Choroid plexus epithelial cell (primary cell): ENCODE data around the gene NPR3.

ENCODE experiments used
- DNase-seq: peaks from one replicate; pipeline ENCODE4 v3.0.0-alpha.2; 2010; ENCODE audit warnings: low read depth
- H3K4me3 ChIP-seq: 2 replicates; pipeline ENCODE4 v1.5.1; 2011; ENCODE audit warnings: low read depth, mild to moderate bottlenecking, control low read depth, low read length, moderate library complexity
- CTCF ChIP-seq: conservative IDR thresholded peaks from 2 replicates; pipeline ENCODE4 v1.5.1; 2011; ENCODE audit warnings: low read depth, mild to moderate bottlenecking, control low read depth, inconsistent platforms, low read length, moderate library complexity

The NPR3 gene

GRCh38 chr5:32833663-32834062 lies 122.5 kb downstream of the NPR3 start:
- no peak for TF ChIP-seq CTCF
- no peak overlapping the region for H3K4me3 ChIP-seq
- no peak for DNase-seq

GRCh38 chr5:32834251-32834650 lies 123.1 kb downstream of the NPR3 start:
- no peak for DNase-seq
- H3K4me3 ChIP-seq: no peak overlapping the region
- TF ChIP-seq CTCF: no peak

GRCh38 chr5:32836176-32836575 lies 125.1 kb downstream of the NPR3 start:
- no peak overlapping the region for H3K4me3 ChIP-seq
- TF ChIP-seq CTCF: no peak
- DNase-seq: no peak

GRCh38 chr5:32837211-32837610 lies 126.1 kb downstream of the NPR3 start:
- no peak for DNase-seq
- no peak overlapping the region for H3K4me3 ChIP-seq
- TF ChIP-seq CTCF: no peak

GRCh38 chr5:32839106-32839505 lies 128.0 kb downstream of the NPR3 start:
- no peak for TF ChIP-seq CTCF
- DNase-seq: no peak
- no peak overlapping the region for H3K4me3 ChIP-seq

- no peak for TF ChIP-seq CTCF
- H3K4me3 ChIP-seq: no peak overlapping the region
- DNase-seq: no peak
Measured at GRCh38 chr5:32840606-32841005, 129.5 kb downstream of the NPR3 start.
